Fibroblast of skin of scalp (primary cell): Measurements from ENCODE around the gene BARX1.

Source experiments
- DNase-seq: peaks from one replicate; pipeline ENCODE4 v3.0.0-alpha.2; 2013

BARX1 gene

DNA sequence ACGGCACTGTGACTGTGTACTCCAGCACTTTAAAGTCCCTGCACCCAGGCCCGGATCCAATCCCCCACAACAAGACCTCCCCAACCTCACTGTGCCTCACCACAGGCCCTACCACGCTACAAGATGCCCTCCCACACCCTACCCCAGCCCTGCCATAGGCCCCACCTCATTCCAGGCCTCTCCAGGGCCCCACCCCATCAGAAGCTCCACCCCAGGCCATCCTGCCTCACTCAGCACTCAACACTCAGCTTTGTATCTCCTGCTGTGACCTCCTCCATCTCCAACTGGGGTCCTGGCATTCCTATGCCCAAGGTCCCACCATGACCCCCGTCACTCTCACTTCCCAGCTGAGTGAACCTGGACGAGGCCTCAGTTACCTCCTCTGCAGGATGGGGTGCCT lies 38.8 kb downstream of the BARX1 start:
- no peak for DNase-seq

DNA sequence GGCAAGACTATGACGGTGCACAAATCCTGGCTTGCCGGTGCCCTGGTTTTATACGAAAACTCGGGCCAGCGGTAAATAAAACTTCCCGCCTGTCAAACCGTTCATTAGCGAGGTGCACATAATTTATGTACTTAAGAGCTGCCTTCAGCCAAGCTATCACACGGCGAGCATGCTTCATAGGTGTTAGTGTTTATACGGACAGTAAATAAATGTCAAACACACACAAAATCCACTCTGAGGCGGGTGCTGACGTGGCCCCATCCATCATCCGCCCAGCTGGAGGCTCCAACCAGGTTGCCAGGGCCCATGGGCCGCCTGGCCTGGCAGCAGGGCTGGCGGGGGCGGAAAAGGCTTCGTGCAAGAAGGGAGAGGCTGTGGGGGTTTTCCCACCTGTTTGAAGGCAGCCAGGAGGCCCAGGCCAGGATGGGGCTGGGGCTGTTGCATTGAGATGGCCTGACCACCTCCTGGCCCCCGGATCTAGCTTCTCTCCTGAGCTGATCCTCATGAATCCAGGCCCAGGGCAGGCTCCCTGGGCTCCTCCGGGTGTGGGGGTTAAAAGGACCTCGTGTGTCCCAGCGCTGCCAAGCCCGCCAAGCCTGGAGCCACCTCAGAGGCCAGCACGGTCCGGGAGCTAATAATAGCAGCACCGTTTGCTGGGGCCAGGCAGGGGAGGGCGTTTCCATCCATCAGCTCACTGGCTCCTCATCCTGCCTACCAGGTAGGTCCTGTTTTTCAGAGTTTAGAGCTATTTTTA lies 43.2 kb downstream of the BARX1 start:
- DNase-seq = no peak

DNA sequence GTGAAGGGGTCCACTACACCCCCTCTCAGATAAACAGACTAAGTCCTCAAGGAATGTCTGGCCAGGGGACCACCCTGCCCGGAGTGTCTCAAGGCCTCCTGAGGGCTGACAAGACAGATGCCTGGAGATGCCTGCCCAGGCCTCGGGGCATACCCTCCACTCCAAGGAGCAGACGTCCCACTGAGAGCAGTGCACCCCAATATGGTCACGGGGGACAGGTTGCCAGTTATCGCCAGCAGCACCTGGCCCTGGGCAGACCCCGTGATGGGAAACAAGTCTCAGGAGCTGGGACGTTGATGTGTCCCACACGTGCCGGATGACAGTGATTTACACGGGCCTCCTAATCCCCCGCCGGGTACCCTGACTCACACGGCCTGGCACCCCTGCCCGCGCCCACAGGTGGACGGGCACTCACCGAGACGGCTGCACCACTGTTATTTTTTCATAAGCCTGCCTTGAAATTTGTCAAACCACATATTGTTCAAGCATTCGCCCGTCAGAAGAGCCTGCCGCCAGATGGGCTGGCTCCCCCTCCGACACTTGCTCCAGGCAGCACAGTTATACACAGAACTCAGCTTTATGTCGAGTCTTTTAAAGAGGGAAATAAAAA lies 43.9 kb downstream of the BARX1 start:
- DNase-seq = no peak

- DNase-seq = no peak
These were observed 44.6 kb downstream of the BARX1 start for GRCh38 chr9:93910598-93910997.

GRCh38 chr9:93910196-93910595 lies 45.0 kb downstream of the BARX1 start:
- no peak for DNase-seq

DNA sequence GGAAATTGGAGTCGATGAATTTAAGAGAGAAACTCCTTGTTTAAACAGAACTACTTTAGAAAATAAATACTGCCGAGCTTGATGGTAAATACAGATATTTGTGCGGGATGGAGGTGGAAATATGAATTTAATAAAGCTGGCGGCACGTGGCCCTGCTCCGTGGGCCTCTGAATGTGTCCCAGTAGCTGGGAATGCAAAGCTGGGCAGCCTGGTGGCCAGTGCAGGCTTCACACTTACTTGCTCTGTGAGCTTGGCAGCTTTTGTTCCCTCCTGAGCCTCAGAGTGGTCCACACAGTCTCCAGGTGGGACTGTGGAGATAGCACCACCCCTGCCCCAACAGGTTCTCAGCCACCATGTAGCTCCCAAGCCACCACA lies 45.9 kb downstream of the BARX1 start:
- no peak for DNase-seq

GRCh38 chr9:93908591-93909241 lies 46.4 kb downstream of the BARX1 start:
- DNase-seq = no peak

- DNase-seq = no peak
These were observed 47.5 kb downstream of the BARX1 start for GRCh38 chr9:93907551-93908199.

DNA sequence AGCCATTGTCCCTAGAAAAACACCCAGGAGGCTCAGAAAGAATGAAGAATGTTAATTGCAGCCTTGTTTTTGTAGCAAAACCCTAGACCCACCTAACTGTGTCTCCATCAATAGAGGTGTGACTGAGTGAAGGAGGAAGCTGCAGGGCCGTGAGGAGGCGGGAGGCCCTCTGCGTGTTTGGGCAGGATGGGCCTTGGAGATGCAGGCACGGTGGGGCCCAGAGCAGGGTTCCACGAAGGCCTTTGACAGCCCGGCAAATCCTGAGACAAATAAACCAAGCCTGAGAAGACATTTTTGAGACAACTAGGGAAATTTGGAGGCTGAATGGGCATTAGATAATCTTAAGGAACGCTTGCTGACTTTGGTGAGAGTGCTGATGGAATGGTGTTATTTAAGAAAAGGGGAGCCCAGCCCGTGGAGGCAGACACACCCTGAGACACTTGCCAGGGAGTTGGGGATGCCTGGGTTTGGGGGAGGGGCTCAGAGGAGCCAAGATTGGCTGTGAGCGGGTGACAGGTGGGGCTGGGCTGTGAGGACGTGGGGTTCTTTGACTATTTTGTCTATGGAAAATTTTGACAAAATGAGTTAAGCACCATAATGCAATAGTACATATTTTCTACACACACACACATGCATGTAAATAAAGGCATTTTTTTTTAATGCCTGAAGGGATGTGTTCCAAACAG lies 48.8 kb downstream of the BARX1 start:
- no peak for DNase-seq

DNA sequence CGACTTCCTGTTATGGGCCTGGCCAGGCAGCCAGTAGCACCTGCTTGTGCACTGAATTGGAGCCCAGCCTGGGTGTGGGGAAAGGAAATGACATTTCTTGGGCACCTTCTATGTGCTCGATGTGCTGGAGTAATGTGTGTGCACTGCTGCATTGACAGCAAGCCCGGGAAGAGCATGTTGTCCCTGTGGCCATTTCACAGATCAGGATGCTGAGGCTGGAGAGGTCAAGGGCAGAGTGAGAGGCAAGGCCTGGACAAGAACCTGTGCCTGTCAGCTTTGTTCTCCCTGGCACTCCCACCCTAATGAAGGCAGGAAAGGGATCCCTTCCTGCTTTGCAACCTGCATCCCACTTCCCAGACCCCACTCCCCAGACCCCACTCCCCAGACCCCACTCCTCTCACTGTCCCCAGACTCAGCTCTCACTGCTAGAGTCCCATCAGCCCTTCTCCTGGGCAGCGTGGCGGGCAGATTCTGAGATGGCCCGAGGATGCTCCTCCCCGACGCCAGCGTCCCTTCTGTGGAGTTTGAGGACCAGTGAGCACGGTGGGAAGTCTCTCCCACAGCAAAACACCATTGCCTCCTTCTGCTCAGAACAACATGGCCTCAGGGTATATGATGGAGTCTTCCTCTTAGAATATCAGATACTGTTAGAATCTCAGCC lies 49.6 kb downstream of the BARX1 start:
- DNase-seq = no peak

DNA sequence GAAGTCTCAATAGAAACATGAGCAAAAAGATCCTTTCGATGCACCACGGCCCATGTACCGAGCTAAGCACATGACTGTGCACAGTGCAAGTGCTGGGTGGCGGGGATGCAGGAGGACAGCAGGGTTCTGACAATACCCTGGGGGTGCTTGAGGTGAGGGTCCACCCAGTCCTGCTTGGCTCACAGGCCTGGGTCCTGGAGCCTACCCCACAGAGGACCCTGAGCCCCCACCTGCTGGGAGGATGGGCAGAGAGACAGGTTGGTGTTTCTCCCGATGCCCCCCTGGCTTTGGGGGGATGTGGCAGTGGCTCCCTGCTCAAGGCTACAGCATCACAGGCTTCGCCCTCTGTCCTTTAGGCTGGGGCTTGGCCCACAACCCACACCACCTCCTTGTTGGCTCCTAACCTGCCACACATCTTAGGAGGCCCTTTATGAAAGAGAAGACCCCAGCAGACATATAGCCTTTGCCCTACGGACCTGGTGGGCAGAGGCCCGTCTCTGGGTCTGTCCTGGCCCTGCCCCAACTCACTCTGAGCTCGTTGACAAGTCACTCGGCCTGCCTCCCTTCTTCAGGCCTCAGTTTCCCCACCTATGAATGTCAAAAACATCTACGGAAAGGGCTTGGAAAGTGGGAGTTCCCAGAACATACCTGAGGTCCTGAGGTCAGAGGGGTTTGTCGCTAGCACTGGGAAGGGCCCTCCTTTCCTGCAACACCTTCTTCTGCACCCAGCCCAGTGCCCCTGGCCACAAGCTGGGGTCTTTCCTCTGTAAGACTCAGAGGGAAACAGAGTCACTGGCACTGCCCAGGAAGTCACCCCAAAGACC lies 50.3 kb downstream of the BARX1 start:
- no peak for DNase-seq

GRCh38 chr9:93903886-93904648 lies 51.1 kb downstream of the BARX1 start:
- no peak for DNase-seq

DNA sequence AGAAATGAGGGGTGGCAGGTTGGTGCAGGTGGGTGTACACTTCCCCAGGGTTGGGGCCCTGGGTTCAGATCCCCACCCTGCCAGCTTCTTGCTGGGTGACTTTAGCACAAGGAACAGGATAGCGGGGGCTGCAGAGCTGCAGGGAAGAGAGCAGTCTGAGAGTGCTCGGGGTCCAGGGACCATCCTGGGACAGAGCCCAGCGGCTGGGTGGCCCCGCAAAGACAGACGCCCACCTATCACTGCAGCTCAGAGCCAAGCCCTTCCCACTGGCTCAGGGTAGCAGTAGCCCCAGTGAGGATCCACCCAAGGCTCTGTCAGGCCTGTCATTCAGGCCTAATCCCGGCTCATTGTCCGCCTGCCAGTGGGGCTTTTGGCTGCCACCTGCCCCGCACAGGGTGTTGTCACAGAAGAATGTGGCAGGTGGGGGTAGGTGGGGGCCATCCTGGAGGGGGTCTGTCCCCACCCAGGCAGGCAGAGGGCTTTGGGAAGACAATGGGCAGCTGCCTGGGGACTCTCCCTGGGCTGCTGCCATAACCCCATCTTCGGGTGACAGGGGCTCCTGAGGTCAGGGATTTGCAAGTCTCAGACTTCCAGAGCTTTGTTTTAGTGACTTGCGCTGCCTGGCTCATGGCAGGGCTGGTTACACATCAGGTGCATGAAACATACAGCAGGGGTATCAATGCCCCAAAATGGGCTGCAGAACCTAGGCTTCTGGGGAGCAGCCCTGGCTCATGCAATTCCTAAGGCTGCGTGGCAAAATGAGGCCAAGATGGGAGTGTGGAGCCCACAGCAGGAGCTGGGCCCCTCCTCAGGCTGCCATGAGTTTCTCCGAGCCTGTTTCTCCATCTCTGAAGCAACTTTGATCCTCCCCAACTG lies 52.1 kb downstream of the BARX1 start:
- DNase-seq = no peak

GRCh38 chr9:93902051-93902779 lies 52.9 kb downstream of the BARX1 start:
- no peak for DNase-seq
